DMS153 (cell line): Measurements from ENCODE around the gene MACROD2.

Experiments
- DNase-seq: peaks from one replicate; lab custom pipeline; 2025; lab: John Stamatoyannopoulos, UW

Gene MACROD2

DNA sequence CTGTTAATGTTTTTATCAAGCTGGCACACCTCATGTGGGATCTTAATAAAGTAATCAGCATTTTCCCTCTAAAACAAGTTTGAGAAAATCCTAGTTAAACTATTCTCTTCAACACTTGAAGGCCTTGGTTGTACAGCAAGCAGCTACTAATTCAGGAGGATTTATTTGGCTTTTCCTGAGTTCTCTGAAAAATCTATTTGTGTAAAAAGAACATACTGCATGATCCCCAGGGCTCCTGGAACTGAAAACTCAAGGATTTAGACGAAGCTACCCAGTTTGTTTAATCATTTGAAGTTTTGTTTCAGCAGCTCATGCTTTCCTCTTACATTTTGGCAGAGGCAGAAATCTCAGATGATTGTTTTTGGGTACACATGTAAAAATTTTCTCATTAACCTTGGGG is 651.7 kb downstream of the MACROD2 start:
- DNase-seq = no peak

DNA sequence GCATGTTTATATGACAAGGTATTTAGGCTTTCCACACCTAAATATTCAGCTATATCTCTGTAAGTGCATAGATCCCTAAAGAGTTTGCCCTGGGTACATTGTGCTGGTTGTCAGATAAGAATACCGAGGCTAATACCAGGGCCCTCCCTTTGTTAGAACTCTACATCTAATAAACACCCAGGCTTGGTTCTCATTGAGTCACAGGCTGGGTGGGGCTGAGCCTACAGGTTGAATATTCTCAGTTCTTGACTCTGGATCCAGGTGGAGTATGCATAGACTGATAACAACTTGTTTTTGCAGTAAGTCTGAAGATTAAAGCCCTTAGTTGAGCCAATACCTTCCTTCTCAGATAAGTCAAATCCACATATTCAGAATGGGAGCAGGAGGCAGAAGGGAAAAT is 654.3 kb downstream of the MACROD2 start:
- no peak for DNase-seq

DNA sequence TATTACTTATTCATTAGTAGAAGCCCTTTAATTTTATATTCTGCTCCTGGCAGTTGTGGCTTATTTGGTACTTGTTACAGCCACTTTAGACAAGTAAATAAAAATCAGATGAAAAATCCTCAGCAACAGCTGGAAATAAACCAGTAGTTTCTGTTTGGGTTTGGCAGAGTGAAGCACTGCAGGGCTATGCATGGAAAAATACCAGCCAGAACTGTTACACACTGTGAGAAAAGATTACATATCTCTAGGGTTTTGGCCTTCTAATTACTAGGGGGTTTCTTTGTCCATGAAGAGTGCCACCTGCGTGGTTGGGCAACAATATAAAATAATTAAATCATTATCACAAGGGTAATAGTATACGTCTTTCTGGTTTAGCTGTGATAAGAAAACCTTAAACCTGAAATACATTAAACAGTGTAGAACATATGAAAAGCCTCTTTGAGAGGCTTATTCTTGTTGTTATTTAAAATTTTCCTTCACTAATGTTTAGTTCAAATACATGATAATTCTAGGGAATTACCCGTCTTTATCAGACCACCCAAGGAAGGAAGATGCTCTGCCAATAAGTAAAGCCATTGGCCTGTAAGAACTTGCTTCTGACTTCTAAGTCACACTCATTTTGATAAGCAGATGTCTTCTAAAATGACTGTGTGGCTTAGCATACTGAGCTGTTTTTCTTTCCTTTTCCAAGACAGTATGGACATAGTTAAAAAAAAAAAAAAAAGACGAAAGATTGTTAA is 662.1 kb downstream of the MACROD2 start:
- DNase-seq = no peak

DNA sequence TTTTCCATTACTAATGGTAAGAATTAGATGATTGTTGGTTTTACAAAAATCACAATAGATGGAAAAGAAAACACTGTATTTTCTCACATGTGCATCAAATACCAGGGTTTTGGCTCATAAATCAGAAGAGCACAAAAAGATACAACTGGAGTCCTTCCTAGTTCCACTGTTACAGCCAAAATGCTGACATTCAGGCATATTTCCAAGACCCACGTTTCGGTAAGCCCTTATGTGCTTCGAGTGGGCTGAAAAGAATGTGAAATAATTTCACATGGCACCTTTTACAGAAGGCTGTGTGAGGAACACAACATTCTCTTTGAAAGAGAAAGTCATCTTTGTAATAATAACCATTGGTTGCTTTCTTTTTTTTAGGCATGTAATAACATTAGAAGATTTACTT is 668.8 kb downstream of the MACROD2 start:
- DNase-seq = no peak

DNA sequence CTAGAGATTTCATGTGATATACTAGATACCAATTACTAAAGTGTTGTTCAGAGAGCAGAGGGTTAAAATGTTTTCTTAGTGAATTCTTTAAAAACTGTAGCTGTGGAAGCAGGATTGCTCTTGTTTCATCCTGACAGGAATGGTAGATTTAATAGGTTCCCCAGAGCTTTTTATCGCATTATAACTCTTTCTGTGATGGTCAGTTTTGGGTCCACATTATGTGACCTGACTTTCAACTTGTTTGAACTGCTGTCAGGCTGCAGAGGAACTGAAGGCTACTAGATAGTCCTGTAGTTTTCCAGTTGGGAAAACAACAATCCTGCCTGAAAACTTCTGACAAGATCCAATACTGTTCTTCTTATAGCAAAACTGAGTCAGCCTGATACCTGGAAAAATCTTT is 671.4 kb downstream of the MACROD2 start:
- DNase-seq = no peak

DNA sequence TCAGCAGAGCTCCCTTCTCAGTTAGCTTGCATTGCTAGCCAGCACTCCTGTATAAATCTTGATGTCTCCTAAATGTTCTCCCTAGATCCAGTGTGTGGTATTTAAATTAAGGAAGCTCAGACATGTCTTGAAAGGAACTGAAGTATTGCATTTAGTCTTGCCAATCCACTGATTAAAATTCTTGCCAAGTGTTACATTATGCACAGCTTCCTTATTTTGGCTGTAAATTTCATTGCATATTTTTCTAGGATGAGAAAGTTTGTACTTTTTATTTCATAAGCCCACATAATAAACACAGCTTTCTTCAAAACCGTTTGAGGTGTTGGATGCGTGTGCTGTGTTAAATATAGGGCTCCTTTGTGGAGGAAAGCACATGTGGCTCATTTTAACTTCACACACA is 671.9 kb downstream of the MACROD2 start:
- no peak for DNase-seq

DNA sequence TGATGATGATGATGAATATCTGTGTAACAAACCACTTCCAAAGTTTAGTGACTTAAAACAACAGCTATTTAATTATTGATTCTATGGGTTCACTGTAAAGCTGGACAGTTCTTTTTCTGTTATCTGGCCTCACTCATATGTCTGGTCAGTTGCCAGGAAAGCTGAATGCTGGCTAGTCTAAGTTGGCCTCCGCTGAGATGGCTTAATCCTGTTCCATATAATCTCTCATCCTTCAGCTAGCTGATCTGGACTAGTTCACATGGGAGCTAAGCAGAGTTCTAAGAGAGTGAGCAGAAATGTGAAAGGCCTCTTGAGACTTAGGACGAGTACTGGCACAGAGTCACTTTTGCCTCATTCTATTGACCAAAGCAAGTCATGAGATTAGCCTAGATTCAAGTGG is 676.8 kb downstream of the MACROD2 start:
- DNase-seq = no peak

DNA sequence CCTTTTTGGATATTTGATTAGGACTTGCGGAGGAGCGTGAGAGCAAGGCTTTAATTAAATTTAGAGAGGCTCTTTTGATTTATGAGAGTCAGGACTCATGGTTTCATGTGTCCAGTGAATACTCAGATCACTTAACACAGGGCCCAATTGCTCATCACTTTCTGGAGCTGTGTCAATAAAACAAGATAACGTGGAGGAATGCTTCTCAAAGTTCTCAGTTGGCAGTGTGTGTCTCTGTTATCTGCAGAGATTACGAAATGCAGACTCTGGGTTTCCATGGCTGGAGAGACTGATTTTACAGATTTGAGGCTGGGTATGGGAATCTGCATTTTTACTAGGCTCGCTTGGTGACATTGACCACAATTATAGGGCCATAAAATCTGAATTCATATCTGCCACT is 677.8 kb downstream of the MACROD2 start:
- DNase-seq = no peak

DNA sequence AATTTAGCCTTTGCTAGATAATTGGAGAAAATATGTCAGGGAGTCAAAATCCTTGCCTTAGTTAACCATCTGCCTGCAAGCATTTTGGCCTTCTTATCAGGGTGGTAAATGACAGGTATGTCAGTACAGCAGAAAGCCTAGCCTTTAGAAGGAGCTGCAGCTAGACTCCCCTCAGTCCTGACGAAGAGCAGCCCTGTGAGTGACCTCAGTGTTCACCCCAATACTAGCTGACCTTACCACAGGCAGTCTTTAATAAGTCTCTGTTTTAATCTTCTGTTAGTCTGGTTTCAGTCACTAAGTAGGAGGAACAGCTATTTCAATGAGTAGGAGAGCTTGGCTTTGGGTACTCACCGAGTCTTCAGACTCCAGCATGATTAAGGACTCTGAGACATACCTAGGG is 682.1 kb downstream of the MACROD2 start:
- DNase-seq = no peak

DNA sequence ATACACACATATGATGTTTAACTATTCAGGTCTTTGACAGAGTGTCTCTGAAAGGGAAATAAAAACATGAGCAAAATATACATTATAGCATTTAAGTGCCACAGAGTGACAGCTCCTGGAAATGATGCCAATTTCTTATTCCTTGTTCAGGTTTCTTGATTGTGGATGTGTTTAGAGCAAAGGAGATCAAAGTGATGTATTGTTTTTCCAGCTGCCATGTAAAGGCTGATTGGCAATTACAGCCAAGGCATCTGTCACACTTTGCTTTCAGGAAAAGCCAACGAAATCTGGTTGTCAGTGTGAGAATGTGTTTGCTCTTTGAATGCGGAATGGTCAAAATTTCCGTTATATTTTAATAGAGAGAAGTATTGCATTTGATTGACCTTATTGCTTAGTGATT is 689.9 kb downstream of the MACROD2 start:
- no peak for DNase-seq

DNA sequence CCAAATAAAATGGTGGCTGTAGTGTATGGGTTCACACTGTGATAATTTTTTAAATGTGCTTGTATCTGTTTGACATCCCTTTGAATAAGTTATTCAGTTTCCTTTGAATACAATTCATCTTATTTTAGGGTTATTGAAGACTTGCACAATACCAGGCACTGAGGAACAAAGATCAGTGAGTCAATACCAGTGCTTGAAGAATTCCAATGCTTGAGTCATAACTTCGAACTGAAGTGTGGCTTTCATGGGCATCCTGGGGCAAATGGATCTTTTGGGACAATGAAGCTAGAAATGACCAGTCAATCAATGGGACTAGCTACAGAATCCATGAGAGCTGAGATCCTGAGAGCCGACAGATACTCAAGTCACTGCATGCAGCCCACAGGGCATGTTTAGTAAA is 692.0 kb downstream of the MACROD2 start:
- DNase-seq = no peak

DNA sequence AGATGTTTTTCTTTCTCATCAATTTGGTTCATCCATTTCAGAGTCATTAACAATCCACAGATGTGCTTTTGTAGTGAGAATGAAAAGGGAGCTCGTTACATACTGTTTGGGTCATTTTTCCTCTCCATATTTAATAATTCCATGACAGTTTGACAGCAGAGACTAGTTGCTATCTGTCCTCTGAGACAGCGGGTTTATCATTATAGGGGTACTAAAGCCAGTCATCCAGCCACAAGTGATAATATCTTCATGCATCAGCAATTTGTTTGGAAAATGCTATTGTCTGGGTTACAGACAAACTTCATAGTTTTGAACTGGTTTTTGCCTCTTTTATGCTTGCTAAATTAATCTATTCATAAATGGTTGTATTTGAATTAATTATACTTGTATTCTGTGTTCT is 692.7 kb downstream of the MACROD2 start:
- DNase-seq = no peak

DNA sequence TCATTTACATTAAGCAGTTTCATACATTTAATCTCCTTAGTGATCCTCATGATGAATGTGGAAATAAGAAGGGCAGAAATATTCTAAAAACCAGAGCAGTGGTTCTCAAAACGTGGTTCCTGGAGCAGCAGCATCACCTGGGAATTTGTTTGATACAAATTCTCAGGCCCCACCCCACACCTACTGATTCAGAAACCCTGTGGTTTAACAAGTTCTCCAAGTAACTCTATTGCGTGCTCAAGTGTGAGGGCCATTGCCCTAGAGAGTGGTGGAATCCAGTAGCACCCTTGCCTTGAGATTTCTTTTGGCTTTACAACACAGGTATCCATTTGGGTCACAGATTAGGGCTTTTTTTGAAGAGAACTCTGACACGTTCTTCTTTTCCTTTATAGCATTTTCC is 696.7 kb downstream of the MACROD2 start:
- DNase-seq = no peak

DNA sequence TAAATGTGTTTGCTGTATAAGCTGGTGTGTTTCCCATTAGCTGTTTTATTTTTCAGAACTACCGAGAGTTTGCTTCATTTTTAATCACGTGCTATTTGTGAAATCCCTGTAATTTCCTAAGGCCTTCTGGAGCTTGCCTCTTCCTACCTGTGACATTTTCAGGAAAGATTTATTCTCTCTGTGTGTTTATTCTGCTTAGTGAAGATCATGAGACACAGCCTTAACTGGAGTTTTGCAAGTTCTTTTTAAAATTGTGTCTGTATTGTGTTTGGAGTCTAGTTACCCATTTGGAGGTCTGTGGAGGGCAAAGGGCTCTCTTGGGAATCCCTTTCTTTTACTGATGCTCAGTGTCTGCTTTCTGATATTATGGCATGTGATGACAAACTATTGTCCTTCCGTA is 701.2 kb downstream of the MACROD2 start:
- no peak for DNase-seq

DNA sequence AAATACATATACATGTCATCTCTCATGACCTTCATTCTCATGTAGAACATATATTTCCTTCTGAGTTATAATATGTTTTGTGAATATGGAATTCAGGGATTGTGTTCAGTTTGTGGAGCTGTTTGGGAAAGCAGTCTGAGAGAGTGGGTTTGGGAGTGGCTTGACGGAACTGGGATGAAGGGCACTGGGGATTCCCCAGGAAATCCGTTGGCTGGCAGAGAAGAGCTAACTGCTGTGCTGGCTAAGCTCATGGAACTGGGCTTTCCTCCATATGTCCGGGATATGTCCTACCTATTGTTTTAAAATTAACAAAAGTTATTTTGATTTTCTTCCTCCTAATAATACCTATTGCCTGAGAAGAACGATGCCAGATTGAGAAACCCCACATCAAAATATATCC is 701.6 kb downstream of the MACROD2 start:
- DNase-seq = no peak

DNA sequence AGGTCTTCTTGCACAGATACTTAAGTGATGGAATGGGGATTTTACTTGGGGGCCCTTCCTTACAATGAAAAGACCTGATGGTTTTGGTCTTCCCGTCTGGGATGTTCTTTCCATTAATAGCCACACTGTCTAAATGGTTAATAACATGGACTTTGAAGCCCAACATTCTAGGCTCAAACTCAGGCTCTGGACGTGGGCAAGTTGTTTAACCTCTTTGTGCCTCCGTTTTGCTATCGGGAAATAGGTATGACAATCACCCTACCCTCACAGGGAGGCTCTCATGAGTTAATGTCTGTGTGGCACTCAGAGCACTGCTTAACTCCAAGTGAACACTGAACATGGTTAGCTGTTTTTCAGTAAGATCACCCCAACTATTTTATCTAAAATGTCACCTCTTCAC is 702.8 kb downstream of the MACROD2 start:
- DNase-seq = no peak

DNA sequence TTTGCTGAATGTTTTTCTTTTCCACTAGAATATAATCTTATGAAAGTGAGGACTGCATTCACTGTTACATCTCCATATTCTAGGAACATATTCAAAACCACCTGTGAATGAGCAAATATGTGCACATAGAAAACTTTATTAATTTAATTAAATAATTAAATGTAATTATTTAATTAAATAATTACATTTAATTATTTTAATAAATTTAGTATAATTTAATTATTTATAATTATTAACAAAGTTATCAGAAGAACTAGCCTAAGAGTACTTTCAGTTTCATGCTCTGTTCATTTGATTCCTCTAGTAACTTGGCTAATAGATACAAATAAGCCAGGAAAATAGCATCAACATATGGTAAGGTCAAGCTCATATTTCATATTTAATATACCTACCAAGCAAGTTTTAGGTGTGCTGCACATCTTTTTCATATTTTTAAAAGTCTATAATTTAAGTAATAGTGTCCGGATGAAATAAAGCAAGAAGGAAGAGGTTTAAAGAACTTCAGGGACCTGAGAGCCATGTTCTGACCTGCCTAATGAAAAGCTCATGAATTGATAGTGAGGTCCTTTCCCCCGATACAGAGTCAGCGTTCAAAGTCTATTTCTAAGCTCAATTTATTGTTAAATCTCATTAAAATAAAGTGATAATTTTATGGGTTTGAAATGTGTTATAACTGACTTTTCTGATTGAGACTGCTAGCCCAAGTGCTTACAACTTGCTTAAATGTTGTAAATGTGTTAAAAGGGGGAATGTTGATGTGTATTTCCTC is 703.5 kb downstream of the MACROD2 start:
- no peak for DNase-seq

DNA sequence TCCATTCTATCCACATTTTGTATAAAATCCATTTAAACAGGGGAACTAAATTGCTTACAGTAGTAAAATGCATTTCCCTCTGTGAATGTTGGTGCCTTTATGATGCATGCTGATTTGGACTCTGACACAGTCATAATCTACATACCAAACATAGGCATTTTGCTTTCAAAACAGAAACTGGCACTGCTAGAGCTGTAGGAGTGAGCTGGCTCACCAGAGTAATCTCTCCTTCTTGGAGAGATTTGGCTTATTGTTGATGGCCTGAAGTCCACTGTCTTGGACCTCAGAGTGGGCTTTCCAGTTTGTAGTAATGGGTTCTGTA is 705.3 kb downstream of the MACROD2 start:
- DNase-seq = no peak

DNA sequence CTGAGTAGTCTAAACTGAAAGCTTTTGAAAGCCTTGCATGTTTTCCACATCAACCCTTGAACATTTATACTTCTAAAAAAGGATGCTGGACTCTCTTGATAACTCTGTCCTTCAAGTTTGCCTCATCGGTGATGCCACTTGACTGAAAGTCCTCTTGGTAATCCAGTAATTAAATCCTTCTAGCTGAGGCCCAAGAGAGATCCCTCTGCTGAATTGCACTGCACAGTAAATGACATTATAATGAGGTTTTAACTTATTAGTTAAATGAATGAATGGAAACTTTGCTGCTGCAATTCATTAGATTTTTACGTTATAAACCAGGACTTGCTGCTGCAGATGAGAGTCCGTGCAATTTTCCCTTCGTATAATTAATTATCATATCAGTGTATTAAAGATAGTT is 706.0 kb downstream of the MACROD2 start:
- DNase-seq = no peak

DNA sequence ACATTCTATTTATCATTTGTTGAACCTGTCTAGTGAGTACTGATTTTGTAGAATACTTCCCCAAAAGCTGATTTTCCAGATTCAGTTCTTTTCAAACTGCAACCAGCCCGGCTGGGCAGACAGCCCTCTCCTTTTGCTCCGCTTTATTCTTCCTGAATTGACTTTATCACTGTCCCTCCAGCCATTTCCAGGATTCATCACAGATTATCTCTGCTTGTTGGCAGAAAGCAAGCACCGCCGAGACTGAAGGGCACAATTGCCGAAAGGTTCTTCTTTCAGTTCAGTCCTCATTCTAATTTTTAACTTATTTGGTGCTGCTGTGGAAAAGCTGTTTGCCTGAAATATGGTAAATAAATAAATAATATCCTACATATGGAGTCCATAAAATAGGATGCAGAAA is 711.2 kb downstream of the MACROD2 start:
- no peak for DNase-seq

DNA sequence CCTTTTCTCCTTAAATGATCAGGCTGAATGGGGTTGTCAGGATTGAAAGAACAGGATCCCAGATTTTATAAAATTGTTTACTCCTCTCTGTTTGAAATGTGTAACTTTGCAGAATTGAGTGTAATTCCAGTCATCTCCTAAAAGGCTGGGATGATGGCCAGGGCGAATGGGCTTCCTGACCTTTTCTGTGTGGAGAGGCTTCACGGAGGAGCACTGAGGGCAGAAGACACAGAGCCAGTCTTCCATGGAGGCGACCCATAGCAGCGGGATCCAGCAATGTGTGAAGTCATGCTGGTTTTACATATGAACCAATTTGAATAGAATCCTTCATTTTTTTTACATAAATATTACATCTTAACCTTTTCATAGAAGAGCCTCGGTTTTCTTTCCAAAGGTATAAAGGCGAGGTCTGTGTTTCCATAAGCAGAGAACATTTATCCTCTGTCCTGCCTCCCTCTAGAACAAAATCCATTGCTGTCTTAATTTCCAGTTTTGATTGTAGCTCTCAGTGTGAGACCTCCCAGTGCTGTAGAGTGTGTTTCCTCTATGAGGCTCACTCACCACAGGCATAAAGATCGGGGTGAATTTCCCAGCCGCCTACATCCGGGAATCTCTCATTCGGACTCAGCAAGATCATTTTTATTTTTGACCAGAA is 711.8 kb downstream of the MACROD2 start:
- no peak for DNase-seq

DNA sequence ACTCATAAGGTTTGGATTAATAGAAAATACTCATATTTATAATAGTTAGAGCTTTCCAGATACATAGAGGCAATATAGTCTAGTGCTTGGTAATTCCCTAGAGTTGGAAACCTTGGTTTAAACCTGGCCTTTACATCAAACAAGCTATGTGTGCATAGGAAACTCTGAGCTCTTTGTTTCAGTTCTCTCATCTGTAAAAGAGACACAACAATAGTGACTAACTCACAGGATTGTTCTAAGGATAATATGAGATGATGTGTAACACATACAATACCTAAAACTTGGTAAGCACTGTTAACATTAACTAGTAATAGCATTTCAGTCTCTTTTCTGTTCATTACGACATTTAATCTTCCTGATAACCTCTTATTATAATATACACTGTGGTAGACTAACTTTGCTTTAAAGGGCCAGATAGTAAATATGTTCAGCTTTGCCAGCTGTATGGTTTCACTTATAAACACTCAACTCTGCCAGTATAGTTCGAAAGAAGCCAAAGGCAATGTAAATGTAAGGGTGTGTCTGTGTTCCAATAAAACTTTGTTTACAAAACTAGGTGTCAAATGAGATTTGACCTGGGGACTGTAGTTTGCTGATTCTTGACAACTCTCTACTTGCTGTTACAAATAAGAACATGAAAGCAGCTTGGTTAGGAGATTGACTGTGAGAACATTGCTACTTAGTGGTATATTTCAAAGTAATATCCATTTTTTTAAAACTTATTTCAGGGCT is 712.7 kb downstream of the MACROD2 start:
- DNase-seq = no peak

DNA sequence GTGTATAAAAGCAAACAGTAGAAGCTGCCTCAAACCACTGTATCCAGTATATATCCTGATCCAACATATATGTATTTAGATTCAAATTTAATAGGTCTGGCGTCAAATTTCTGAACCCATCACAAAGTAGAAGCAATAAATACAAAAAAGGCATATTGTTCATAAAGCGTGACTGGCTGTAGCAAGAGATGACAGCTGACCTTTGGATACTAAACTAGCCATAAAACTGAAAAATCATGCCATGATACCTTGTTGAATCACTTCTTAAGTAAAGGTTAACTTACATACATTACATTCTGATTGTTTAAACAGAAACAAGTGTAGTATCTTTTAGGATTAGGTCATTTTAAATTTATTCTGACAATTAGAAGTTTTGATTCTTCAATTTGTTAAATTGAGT is 714.1 kb downstream of the MACROD2 start:
- no peak for DNase-seq
